ENCODE measurements around the gene TRMT11. TPM values are rescaled to one million over a fixed set of nuclear protein-coding genes. Genes with fewer than 3 reads are reported as not detected.

Gene TRMT11
- total and polyA plus RNA-seq, 2 of the 13 experiments (the other 11 are each of a cell fraction or from before 2014, with no cell fraction given) = 42.2 to 81.9 TPM

- Histone ChIP-seq H3K4me1 (ENCODE audit: insufficient read depth, low read length) (peaks cover 35% of the 10 kb centered on the region), H3K79me2 (ENCODE audit: insufficient read depth, low read length) (no peaks in the 10 kb centered on the region), H2AFZ (ENCODE audit: low read length) (no peak overlapping the region), H3K4me2 (ENCODE audit: low read depth, low read length) (no peak overlapping the region), H3K36me3 (replicated peaks in 1 of 2; ENCODE audit: control insufficient read depth in 1 of 2, insufficient read depth in 2 of 2, low read length in 2 of 2) (no peaks in the 10 kb centered on the region), H3K27ac (ENCODE audit: extremely low read length, insufficient read depth, low read length) (no peak overlapping the region), H4K20me1 (ENCODE audit: insufficient read depth, low read length) (no peaks in the 10 kb centered on the region), H3K27me3 (ENCODE audit: control insufficient read depth in 1 of 2, insufficient read depth in 2 of 2, low read length in 2 of 2) (no peaks in the 10 kb centered on the region), H3K9ac (ENCODE audit: insufficient read depth, low read depth, low read length) (no peak overlapping the region), H3K4me3 (replicated peaks in 1 of 3; ENCODE audit: insufficient read depth in 1 of 3, low read depth in 2 of 3, low read length in 3 of 3) (no peak overlapping the region), H3K9me3 (ENCODE audit: low read length) (no peaks in the 10 kb centered on the region)
- 85% methylated on average over 1 of the region's 1 CpG for WGBS (ENCODE audit: low lambda C conversion rate)
- TF ChIP-seq UBTF (CRISPR knock-in tag; IDR thresholded peaks at IDR 0.05) (no peak), NFIB (CRISPR knock-in tag; IDR thresholded peaks at IDR 0.05; ENCODE audit: borderline replicate concordance) (no peak)
- TF ChIP-seq, protein P1, sequence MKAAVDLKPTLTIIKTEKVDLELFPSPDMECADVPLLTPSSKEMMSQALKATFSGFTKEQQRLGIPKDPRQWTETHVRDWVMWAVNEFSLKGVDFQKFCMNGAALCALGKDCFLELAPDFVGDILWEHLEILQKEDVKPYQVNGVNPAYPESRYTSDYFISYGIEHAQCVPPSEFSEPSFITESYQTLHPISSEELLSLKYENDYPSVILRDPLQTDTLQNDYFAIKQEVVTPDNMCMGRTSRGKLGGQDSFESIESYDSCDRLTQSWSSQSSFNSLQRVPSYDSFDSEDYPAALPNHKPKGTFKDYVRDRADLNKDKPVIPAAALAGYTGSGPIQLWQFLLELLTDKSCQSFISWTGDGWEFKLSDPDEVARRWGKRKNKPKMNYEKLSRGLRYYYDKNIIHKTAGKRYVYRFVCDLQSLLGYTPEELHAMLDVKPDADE (CRISPR knock-in tag; IDR thresholded peaks at IDR 0.05) = no peak
- no TSS peak for BruUV-seq (replicated peaks)
- intact Hi-C loops (cut with micrococcal nuclease; ENCODE audit: unreplicated experiment) = no loop called here
- no peak for DNase-seq (ENCODE audit: low spot score)
- in situ Hi-C loops (cut with HindIII; ENCODE audit: extremely low pct_ligation_motif_present, low pct_unique_long_range_greater_than_20kb) = no loop called here
- ChIA-PET CTCF (ENCODE audit: low intra/inter-chr PET ratio, low total read pairs) (no interaction called here), POLR2A (no interaction called here)
- no peak for ATAC-seq
- FAIRE-seq = no peak
Measured at GRCh38 chr6:125939026-125939425, 47.3 kb upstream of the TRMT11 start.

- H3K9ac ChIP-seq (ENCODE audit: insufficient read depth, low read depth, low read length) = no peak overlapping the region
- H3K4me2 ChIP-seq (ENCODE audit: low read depth, low read length) = no peak overlapping the region
- POLR2A ChIA-PET = interaction anchor here (2.0 kb wide), 1 partner anchor 17 kb away, joined by 7 read pairs; the partner anchor contains the start of gene HINT3
- FAIRE-seq (no peak), ATAC-seq (no peak), DNase-seq (ENCODE audit: low spot score) (no peak)
- H3K27me3 ChIP-seq (ENCODE audit: control insufficient read depth in 1 of 2, insufficient read depth in 2 of 2, low read length in 2 of 2) = no peaks in the 10 kb centered on the region
- H3K27ac ChIP-seq (ENCODE audit: extremely low read length, insufficient read depth, low read length) = no peak overlapping the region
- H3K9me3 ChIP-seq (ENCODE audit: low read length) = no peaks in the 10 kb centered on the region
- H3K4me3 ChIP-seq (replicated peaks in 1 of 3; ENCODE audit: insufficient read depth in 1 of 3, low read depth in 2 of 3, low read length in 3 of 3) = no peak overlapping the region
- no peaks in the 10 kb centered on the region for H4K20me1 ChIP-seq (ENCODE audit: insufficient read depth, low read length)
- intact Hi-C loops (cut with micrococcal nuclease; ENCODE audit: unreplicated experiment) = no loop called here
- peaks cover 43% of the 10 kb centered on the region for H3K4me1 ChIP-seq (ENCODE audit: insufficient read depth, low read length)
- WGBS (ENCODE audit: low lambda C conversion rate) = 81% methylated on average over 2 of the region's 2 CpGs
- in situ Hi-C loops (cut with HindIII; ENCODE audit: extremely low pct_ligation_motif_present, low pct_unique_long_range_greater_than_20kb) = no loop called here
- H3K36me3 ChIP-seq (replicated peaks in 1 of 2; ENCODE audit: control insufficient read depth in 1 of 2, insufficient read depth in 2 of 2, low read length in 2 of 2) = no peaks in the 10 kb centered on the region
- CTCF ChIA-PET (ENCODE audit: low intra/inter-chr PET ratio, low total read pairs) = no interaction called here
- no peak overlapping the region for H2AFZ ChIP-seq (ENCODE audit: low read length)
- H3K79me2 ChIP-seq (ENCODE audit: insufficient read depth, low read length) = no peaks in the 10 kb centered on the region
- no TSS peak for BruUV-seq (replicated peaks)
- TF ChIP-seq CREB1 (IDR thresholded peaks at IDR 0.05) = no peak
- no peak for TF ChIP-seq CREB1 (CRISPR knock-in tag; IDR thresholded peaks at IDR 0.05)
- no peak for TF ChIP-seq ZNF563 (CRISPR knock-in tag; IDR thresholded peaks at IDR 0.05)
- TF ChIP-seq HNRNPUL1 (IDR thresholded peaks at IDR 0.05; ENCODE audit: low read depth, low read length) = no peak
- no peak for TF ChIP-seq SP2 (CRISPR knock-in tag; IDR thresholded peaks at IDR 0.05)
- TF ChIP-seq ZNF780A (CRISPR knock-in tag; IDR thresholded peaks at IDR 0.05) = no peak
- TF ChIP-seq TOPORS (CRISPR knock-in tag; IDR thresholded peaks at IDR 0.05) = no peak
- TF ChIP-seq ZNF432 (CRISPR knock-in tag; IDR thresholded peaks at IDR 0.05; ENCODE audit: borderline replicate concordance) = no peak
- TF ChIP-seq ZFP90 (CRISPR knock-in tag; IDR thresholded peaks at IDR 0.05; ENCODE audit: borderline replicate concordance) = no peak
- TF ChIP-seq ZNF839 (CRISPR knock-in tag; IDR thresholded peaks at IDR 0.05; ENCODE audit: borderline replicate concordance) = no peak
- TF ChIP-seq, protein P2, sequence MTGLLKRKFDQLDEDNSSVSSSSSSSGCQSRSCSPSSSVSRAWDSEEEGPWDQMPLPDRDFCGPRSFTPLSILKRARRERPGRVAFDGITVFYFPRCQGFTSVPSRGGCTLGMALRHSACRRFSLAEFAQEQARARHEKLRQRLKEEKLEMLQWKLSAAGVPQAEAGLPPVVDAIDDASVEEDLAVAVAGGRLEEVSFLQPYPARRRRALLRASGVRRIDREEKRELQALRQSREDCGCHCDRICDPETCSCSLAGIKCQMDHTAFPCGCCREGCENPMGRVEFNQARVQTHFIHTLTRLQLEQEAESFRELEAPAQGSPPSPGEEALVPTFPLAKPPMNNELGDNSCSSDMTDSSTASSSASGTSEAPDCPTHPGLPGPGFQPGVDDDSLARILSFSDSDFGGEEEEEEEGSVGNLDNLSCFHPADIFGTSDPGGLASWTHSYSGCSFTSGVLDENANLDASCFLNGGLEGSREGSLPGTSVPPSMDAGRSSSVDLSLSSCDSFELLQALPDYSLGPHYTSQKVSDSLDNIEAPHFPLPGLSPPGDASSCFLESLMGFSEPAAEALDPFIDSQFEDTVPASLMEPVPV (CRISPR knock-in tag; IDR thresholded peaks at IDR 0.05) = no peak
- TF ChIP-seq ARHGAP35 (CRISPR knock-in tag; IDR thresholded peaks at IDR 0.05; ENCODE audit: borderline replicate concordance) = no peak
Measured at GRCh38 chr6:125939791-125940190, 46.5 kb upstream of the TRMT11 start.

All from HepG2 (cell line).